HEK293 (cell line): ENCODE data around the gene EVL.

Experiments
- ATF2 ChIP-seq: fragments of 450-650 bp; formaldehyde crosslinking; IDR thresholded peaks from 2 replicates; pipeline ENCODE4 v1.5.1; 2016; ENCODE audit warnings: missing biosample characterization, missing genetic modification characterization, low read depth
- EGR2 ChIP-seq: fragments of 450-650 bp; formaldehyde crosslinking; IDR thresholded peaks from 2 replicates; pipeline ENCODE4 v1.5.1; 2016; ENCODE audit warnings: low read depth, missing biosample characterization, missing genetic modification characterization
- FEZF1 ChIP-seq: fragments of 450-650 bp; formaldehyde crosslinking; IDR thresholded peaks from 2 replicates; pipeline ENCODE4 v1.5.1; 2016; ENCODE audit warnings: missing biosample characterization, missing genetic modification characterization
- HOXA7 ChIP-seq: sonication (generic); formaldehyde crosslinking; IDR thresholded peaks from 2 replicates; pipeline ENCODE4 v1.8.1; 2022; ENCODE audit warnings: missing genetic modification reagents, borderline replicate concordance
- IKZF3 ChIP-seq: fragments of 450-650 bp; IDR thresholded peaks from 2 replicates; pipeline ENCODE4 v1.5.0; 2018; ENCODE audit warnings: missing biosample characterization, mild to moderate bottlenecking, missing genetic modification characterization, moderate library complexity
- KLF17 ChIP-seq: fragments of 450-650 bp; formaldehyde crosslinking; IDR thresholded peaks from 2 replicates; pipeline ENCODE4 v1.5.1; 2016; ENCODE audit warnings: missing biosample characterization, missing genetic modification characterization
- PRDM4 ChIP-seq: fragments of 450-650 bp; formaldehyde crosslinking; IDR thresholded peaks from 2 replicates; pipeline ENCODE4 v1.5.1; 2017; ENCODE audit warnings: missing biosample characterization, missing genetic modification characterization
- SP7 ChIP-seq: fragments of 450-650 bp; formaldehyde crosslinking; IDR thresholded peaks from 2 replicates; pipeline ENCODE4 v1.5.1; 2016; ENCODE audit warnings: missing biosample characterization, missing genetic modification characterization
- TCF7L2 ChIP-seq: IDR thresholded peaks from 2 replicates; pipeline ENCODE4 v1.6.1; 2011; ENCODE audit warnings: low read depth, mild to moderate bottlenecking, inconsistent platforms, low read length, moderate library complexity, borderline replicate concordance
- YY2 ChIP-seq: fragments of 450-650 bp; formaldehyde crosslinking; IDR thresholded peaks from 2 replicates; pipeline ENCODE4 v1.5.1; 2016; ENCODE audit warnings: missing biosample characterization, missing genetic modification characterization
- ZBTB7A ChIP-seq: fragments of 450-650 bp; formaldehyde crosslinking; IDR thresholded peaks from 2 replicates; pipeline ENCODE4 v1.5.1; 2016; ENCODE audit warnings: low read depth, missing biosample characterization, missing genetic modification characterization
- ZNF121 ChIP-seq: fragments of 450-650 bp; formaldehyde crosslinking; IDR thresholded peaks from 2 replicates; pipeline ENCODE4 v1.5.1; 2016; ENCODE audit warnings: missing biosample characterization, missing genetic modification characterization
- ZNF16 ChIP-seq: fragments of 450-650 bp; formaldehyde crosslinking; IDR thresholded peaks from 2 replicates; pipeline ENCODE4 v1.5.1; 2016; ENCODE audit warnings: low read depth, missing biosample characterization, missing genetic modification characterization
- ZNF18 ChIP-seq: fragments of 450-650 bp; formaldehyde crosslinking; IDR thresholded peaks from 2 replicates; pipeline ENCODE4 v1.5.1; 2016; ENCODE audit warnings: missing biosample characterization, missing genetic modification characterization
- ZNF211 ChIP-seq: fragments of 450-650 bp; formaldehyde crosslinking; IDR thresholded peaks from 2 replicates; pipeline ENCODE4 v1.5.1; 2016; ENCODE audit warnings: low read depth, missing biosample characterization, missing genetic modification characterization
- ZNF280D ChIP-seq: fragments of 450-650 bp; formaldehyde crosslinking; IDR thresholded peaks from 2 replicates; pipeline ENCODE4 v1.5.1; 2016; ENCODE audit warnings: missing biosample characterization, missing genetic modification characterization
- ZNF324 ChIP-seq: fragments of 450-650 bp; formaldehyde crosslinking; IDR thresholded peaks from 2 replicates; pipeline ENCODE4 v1.5.1; 2016; ENCODE audit warnings: missing biosample characterization, missing genetic modification characterization
- ZNF37A ChIP-seq: fragments of 450-650 bp; IDR thresholded peaks from 2 replicates; pipeline ENCODE4 v1.5.1; 2018; ENCODE audit warnings: missing biosample characterization, missing genetic modification characterization
- ZNF426 ChIP-seq: fragments of 450-650 bp; formaldehyde crosslinking; IDR thresholded peaks from 2 replicates; pipeline ENCODE4 v1.5.1; 2017; ENCODE audit warnings: missing biosample characterization, missing genetic modification characterization, mild to moderate bottlenecking, inconsistent platforms, moderate library complexity
- ZNF473 ChIP-seq: fragments of 450-650 bp; formaldehyde crosslinking; IDR thresholded peaks from 2 replicates; pipeline ENCODE4 v1.5.1; 2017; ENCODE audit warnings: missing biosample characterization, missing genetic modification characterization
- ZNF521 ChIP-seq: fragments of 450-650 bp; formaldehyde crosslinking; IDR thresholded peaks from 2 replicates; pipeline ENCODE4 v1.5.1; 2017; ENCODE audit warnings: missing biosample characterization, mild to moderate bottlenecking, missing genetic modification characterization
- ZNF549 ChIP-seq: fragments of 450-650 bp; IDR thresholded peaks from 2 replicates; pipeline ENCODE4 v1.5.1; 2018; ENCODE audit warnings: missing biosample characterization, missing genetic modification characterization, mild to moderate bottlenecking, inconsistent platforms, moderate library complexity
- ZNF558 ChIP-seq: fragments of 450-650 bp; formaldehyde crosslinking; IDR thresholded peaks from 2 replicates; pipeline ENCODE4 v1.5.1; 2016; ENCODE audit warnings: missing biosample characterization, missing genetic modification characterization
- ZNF580 ChIP-seq: fragments of 450-650 bp; formaldehyde crosslinking; IDR thresholded peaks from 2 replicates; pipeline ENCODE4 v1.5.1; 2016; ENCODE audit warnings: missing biosample characterization, missing genetic modification characterization
- ZNF623 ChIP-seq: fragments of 450-650 bp; formaldehyde crosslinking; IDR thresholded peaks from 2 replicates; pipeline ENCODE4 v1.5.1; 2016; ENCODE audit warnings: missing biosample characterization, missing genetic modification characterization
- ZNF624 ChIP-seq: fragments of 450-650 bp; formaldehyde crosslinking; IDR thresholded peaks from 2 replicates; pipeline ENCODE4 v1.5.1; 2017; ENCODE audit warnings: missing biosample characterization, missing genetic modification characterization
- ZNF692 ChIP-seq: fragments of 450-650 bp; formaldehyde crosslinking; IDR thresholded peaks from 2 replicates; pipeline ENCODE4 v1.5.1; 2016; ENCODE audit warnings: missing biosample characterization, missing genetic modification characterization
- ZNF707 ChIP-seq: fragments of 450-650 bp; formaldehyde crosslinking; IDR thresholded peaks from 2 replicates; pipeline ENCODE4 v1.5.1; 2016; ENCODE audit warnings: missing biosample characterization, missing genetic modification characterization
- ZNF785 ChIP-seq: fragments of 450-650 bp; formaldehyde crosslinking; IDR thresholded peaks from 2 replicates; pipeline ENCODE4 v1.5.1; 2016; ENCODE audit warnings: missing biosample characterization, missing genetic modification characterization

Gene EVL

GRCh38 chr14:100192672-100193416 is 127.6 kb downstream of the EVL start (continued):
- no peak for TF ChIP-seq ZNF280D (tag by site-specific recombination)
- TF ChIP-seq ZNF16 (tag by site-specific recombination) = no peak
- TF ChIP-seq PRDM4 (tag by site-specific recombination) = 0 out of 2 replicates have a peak, but pooled peaks have one; percentile 26
- no peak for TF ChIP-seq ZNF37A (tag by site-specific recombination)
- TF ChIP-seq SP7 (tag by site-specific recombination) = peak; percentile 60
- TF ChIP-seq ZNF521 (tag by site-specific recombination) = no peak
- TF ChIP-seq ZNF580 (tag by site-specific recombination) = peak; percentile 65; the same call in 1 of the 2 replicates
- no peak for TF ChIP-seq ZNF473 (tag by site-specific recombination)
- TF ChIP-seq ZNF707 (tag by site-specific recombination) = no peak
- no peak for TF ChIP-seq ZNF426 (tag by site-specific recombination)
- TF ChIP-seq ZNF211 (tag by site-specific recombination) = no peak
- no peak for TF ChIP-seq YY2 (tag by site-specific recombination)
- no peak for TF ChIP-seq FEZF1
- peak; percentile 35; the same call in 1 of the 2 replicates for TF ChIP-seq IKZF3 (tag by site-specific recombination)
- TF ChIP-seq ZNF324 (tag by site-specific recombination) = 0 out of 2 replicates have a peak, but pooled peaks have one; percentile 44
- peak; percentile 58 for TF ChIP-seq KLF17 (tag by site-specific recombination)
- peak; percentile 71 for TF ChIP-seq ZBTB7A (tag by site-specific recombination)
- TF ChIP-seq ZNF692 (tag by site-specific recombination) = peak; percentile 17; the same call in 1 of the 2 replicates
- TF ChIP-seq ZNF121 (tag by site-specific recombination) = peak; percentile 94
- TF ChIP-seq ZNF549 = no peak
- TF ChIP-seq ZNF558 (tag by site-specific recombination) = no peak
- no peak for TF ChIP-seq ATF2 (tag by site-specific recombination)
- TF ChIP-seq TCF7L2 = no peak
- no peak for TF ChIP-seq HOXA7
- peak; percentile 64; the same call in 1 of the 2 replicates for TF ChIP-seq ZNF785 (tag by site-specific recombination)
- TF ChIP-seq ZNF623 = 0 out of 2 replicates have a peak, but pooled peaks have one; percentile 19
- no peak for TF ChIP-seq ZNF624 (tag by site-specific recombination)
- TF ChIP-seq ZNF18 (tag by site-specific recombination) = no peak
- no peak; the same call in 1 of the 2 replicates for TF ChIP-seq EGR2 (tag by site-specific recombination)
